HCT116 (cell line): ENCODE data around the gene LRRC14B. TPM values are rescaled to one million over a fixed set of nuclear protein-coding genes. Genes with fewer than 3 reads are reported as not detected.

Source experiments
- ATAC-seq: fragments of 200-7000 bp; cut with Tn5 transposase; 2 replicates; pipeline ENCODE4 v1.9.1; 2020; ENCODE audit warnings: mild to moderate bottlenecking, moderate library complexity
- BruUV-seq: library from RNA; stranded (reverse); fragments of 400-500 nt; replicated peaks from 2 replicates; lab custom pipeline; 2021; lab: Mats Ljungman, UMichigan
- CTCF ChIA-PET: fragments of 300-600 bp; sonication (Branson Sonifier 250); formaldehyde crosslinking; loops from one replicate; lab custom pipeline; 2021; ENCODE audit warnings: antibody characterized with exemption; lab: Charles Lee
- POLR2A ChIA-PET: fragments of 300-600, 350-600 bp; sonication (Branson Sonifier 250); formaldehyde crosslinking; loops from one replicate; lab custom pipeline; 2021; ENCODE audit warnings: antibody characterized with exemption; lab: Charles Lee
- RAD21 ChIA-PET, 2 experiments: fragments of 300-600 bp; sonication (Branson Sonifier 250); formaldehyde crosslinking; loops; one replicate each; lab custom pipeline; 2023; ENCODE audit warnings: low total read pairs in 2 of 2; ENCODE audit not compliant: uncharacterized antibody in 2 of 2, unreplicated experiment in 2 of 2, low non-redundant PET in 1 of 2; lab: Charles Lee
- DNase-seq: peaks from one replicate; pipeline ENCODE4 v3.0.0-alpha.2; 2010; ENCODE audit warnings: low read depth, low spot score
- H2AFZ ChIP-seq: fragments of 200-600 bp; shearing (Covaris generic), sonication (generic); 2 replicates; pipeline ENCODE4 v1.6.1; 2017; ENCODE audit warnings: low read depth, mixed run types, mixed read lengths, antibody characterized with exemption, low read length; ENCODE audit not compliant: poor library complexity, severe bottlenecking
- H3K27ac ChIP-seq: 2 replicates; pipeline ENCODE4 v1.5.1; 2012; ENCODE audit warnings: low read depth, low read length
- H3K27me3 ChIP-seq: fragments of 200-600 bp; sonication (generic); 2 replicates; pipeline ENCODE4 v1.6.1; 2016; ENCODE audit warnings: mixed run types, low read length, mixed read lengths; ENCODE audit not compliant: insufficient read depth
- H3K36me3 ChIP-seq, 2 experiments: fragments of 200-500 bp in 1 of 2; fragments of 200-600 bp in 1 of 2; sonication (Bioruptor generic) in 1 of 2; sonication (generic) in 1 of 2; 2 replicates each; pipeline versions ENCODE4 v1.5.1 to v1.6.1; 2014 to 2016; ENCODE audit warnings: low read length in 2 of 2, inconsistent platforms in 1 of 2, mixed read lengths in 1 of 2, mixed run types in 1 of 2; ENCODE audit not compliant: insufficient read depth in 2 of 2, control insufficient read depth in 1 of 2
- H3K4me1 ChIP-seq, 2 experiments: fragments of 200-600 bp in 1 of 2; sonication (generic) in 1 of 2; 2 replicates each; pipeline versions ENCODE4 v1.5.1 to v1.6.1; 2012 to 2017; ENCODE audit warnings: low read length in 2 of 2, inconsistent platforms in 1 of 2, mild to moderate bottlenecking in 1 of 2, mixed read lengths in 1 of 2, mixed run types in 1 of 2, moderate library complexity in 1 of 2; ENCODE audit not compliant: insufficient read depth in 2 of 2, control insufficient read depth in 1 of 2
- H3K4me2 ChIP-seq: fragments of 200-600 bp; sonication (generic); 2 replicates; pipeline ENCODE4 v1.6.1; 2017; ENCODE audit warnings: mixed run types, low read length, mixed read lengths
- H3K4me3 ChIP-seq, 2 experiments: fragments of 200-600 bp in 1 of 2; sonication (generic) in 1 of 2; replicated peaks in 1 of 2; 2 replicates each; pipeline ENCODE4 v1.5.1; 2011 to 2016; ENCODE audit warnings: low read length in 2 of 2, control low read depth in 1 of 2, low read depth in 1 of 2, mild to moderate bottlenecking in 1 of 2, mixed read lengths in 1 of 2, mixed run types in 1 of 2
- H3K79me2 ChIP-seq: fragments of 200-600 bp; sonication (generic); 2 replicates; pipeline ENCODE4 v1.6.1; 2017; ENCODE audit warnings: mild to moderate bottlenecking, mixed run types, low read length, moderate library complexity, mixed read lengths; ENCODE audit not compliant: insufficient read depth
- H3K9ac ChIP-seq: fragments of 200-600 bp; sonication (generic); 2 replicates; pipeline ENCODE4 v1.6.1; 2016; ENCODE audit warnings: low read length, mixed read lengths
- H3K9me2 ChIP-seq: fragments of 200-600 bp; sonication (generic), shearing (Covaris generic); 2 replicates; pipeline ENCODE4 v1.6.1; 2017; ENCODE audit warnings: mixed run types, mild to moderate bottlenecking, moderate library complexity; ENCODE audit not compliant: insufficient read depth
- H3K9me3 ChIP-seq, 2 experiments: fragments of 200-500 bp in 1 of 2; fragments of 200-600 bp in 1 of 2; sonication (Bioruptor generic) in 1 of 2; sonication (generic) in 1 of 2; 2 replicates each; pipeline ENCODE4 v1.6.1; 2014 to 2017; ENCODE audit warnings: low read length in 2 of 2, mixed read lengths in 2 of 2, inconsistent platforms in 1 of 2, low read depth in 1 of 2, mild to moderate bottlenecking in 1 of 2, mixed run types in 1 of 2, moderate library complexity in 1 of 2; ENCODE audit not compliant: control insufficient read depth in 1 of 2, insufficient read depth in 1 of 2
- H4K20me1 ChIP-seq: fragments of 200-600 bp; sonication (generic), shearing (Covaris generic); 2 replicates; pipeline ENCODE4 v1.6.1; 2017; ENCODE audit warnings: mixed run types, mild to moderate bottlenecking, moderate library complexity; ENCODE audit not compliant: insufficient read depth
- CEBPB ChIP-seq: IDR thresholded peaks from 2 replicates; pipeline ENCODE4 v1.6.1; 2012; ENCODE audit warnings: low read depth
- EGR1 ChIP-seq: IDR thresholded peaks from 2 replicates; pipeline ENCODE4 v1.6.1; 2012; ENCODE audit warnings: low read depth
- FOSL1 ChIP-seq: IDR thresholded peaks from 2 replicates; pipeline ENCODE4 v1.6.1; 2012; ENCODE audit warnings: low read depth
- JUND ChIP-seq: IDR thresholded peaks from 2 replicates; pipeline ENCODE4 v1.6.1; 2012
- RAD21 ChIP-seq: IDR thresholded peaks from 2 replicates; pipeline ENCODE4 v1.6.1; 2012; ENCODE audit warnings: low read depth, mild to moderate bottlenecking
- REST ChIP-seq: IDR thresholded peaks from 2 replicates; pipeline ENCODE4 v1.6.1; 2012; ENCODE audit warnings: low read depth
- SIN3A ChIP-seq: IDR thresholded peaks from 2 replicates; pipeline ENCODE4 v1.6.1; 2012; ENCODE audit warnings: low read depth
- SP1 ChIP-seq: IDR thresholded peaks from 2 replicates; pipeline ENCODE4 v1.6.1; 2012; ENCODE audit warnings: low read depth
- SRF ChIP-seq: IDR thresholded peaks from 2 replicates; pipeline ENCODE4 v1.6.1; 2012; ENCODE audit warnings: low read depth
- YY1 ChIP-seq: IDR thresholded peaks from 2 replicates; pipeline ENCODE4 v1.6.1; 2011; ENCODE audit warnings: low read length, low read depth, moderate library complexity, mild to moderate bottlenecking; ENCODE audit not compliant: insufficient replicate concordance; ENCODE audit errors: extremely low read depth
- ZFX ChIP-seq: fragments of 450-650 bp; IDR thresholded peaks from 2 replicates; pipeline ENCODE4 v1.6.1; 2017
- intact Hi-C: fragments of 100-400 bp; cut with micrococcal nuclease; formaldehyde crosslinking; loops from 2 replicates; pipeline ENCODE4 v1.10.0; 2022
- total RNA-seq: library from RNA; stranded (reverse); gene quantifications from one replicate; pipeline ENCODE4 v1.2.1, GENCODE V29; 2021; ENCODE audit not compliant: unreplicated experiment

LRRC14B gene
- total RNA-seq, 1 experiment from 2014 or later = not detected

GRCh38 chr5:160921-161802 is 30.1 kb upstream of the LRRC14B start:
- intact Hi-C loops = no loop called here
- no TSS peak for BruUV-seq
- Histone ChIP-seq H3K4me1 (no peaks in the 10 kb centered on the region), H3K9me3 (no peaks in the 10 kb centered on the region), H3K4me2 (no peak overlapping the region), H3K27ac (no peak overlapping the region), H3K36me3 (no peaks in the 10 kb centered on the region), H3K9me2 (no peaks in the 10 kb centered on the region), H3K79me2 (no peaks in the 10 kb centered on the region), H3K9ac (no peak overlapping the region), H3K4me3 (no peak overlapping the region), H3K27me3 (no peaks in the 10 kb centered on the region), H4K20me1 (no peaks in the 10 kb centered on the region), H2AFZ (no peak overlapping the region)
- POLR2A ChIA-PET = no interaction called here
- TF ChIP-seq SP1 (no peak), RAD21 (no peak), YY1 (no peak), SRF (no peak), SIN3A (no peak), ZFX (no peak), REST (no peak), EGR1 (no peak), FOSL1 (no peak), JUND (no peak), CEBPB (no peak)
- ATAC-seq (no peak), DNase-seq (no peak)
- CTCF ChIA-PET = no interaction called here
- RAD21 ChIA-PET = no interaction called here
